HG02973 (cell line): Measurements from ENCODE around the gene LTBP1.
"Not testable (repeated sequence)": the region's sequence is repeated elsewhere in the genome, so short reads cannot be mapped to it uniquely, and the experiment has no call there.

Experiments
- ATAC-seq: cut with Tn5 transposase; IDR thresholded peaks from one replicate; pipeline ENCODE4 v1.9.1; 2021; ENCODE audit warnings: moderate library complexity; ENCODE audit not compliant: unreplicated experiment

Gene LTBP1

DNA sequence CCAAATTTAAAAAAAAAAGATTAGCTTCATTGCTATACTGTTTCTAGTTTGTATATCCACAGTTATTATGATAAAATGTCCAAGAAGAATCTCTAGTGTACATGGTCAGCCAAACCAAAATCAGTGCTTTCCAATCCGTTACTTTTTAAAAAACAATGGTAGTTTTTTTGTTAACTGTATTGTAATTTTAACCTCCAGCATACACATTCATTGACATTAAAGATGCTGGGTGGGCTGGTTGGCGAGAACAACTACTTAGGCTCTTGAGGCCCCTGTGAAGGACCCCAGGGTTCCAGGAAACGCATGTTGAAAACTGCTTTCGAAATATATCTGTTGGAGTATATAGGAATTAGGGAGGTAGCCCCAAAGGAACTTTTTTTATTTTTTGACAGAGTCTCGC is 422.4 kb downstream of the LTBP1 start:
- no peak for ATAC-seq

DNA sequence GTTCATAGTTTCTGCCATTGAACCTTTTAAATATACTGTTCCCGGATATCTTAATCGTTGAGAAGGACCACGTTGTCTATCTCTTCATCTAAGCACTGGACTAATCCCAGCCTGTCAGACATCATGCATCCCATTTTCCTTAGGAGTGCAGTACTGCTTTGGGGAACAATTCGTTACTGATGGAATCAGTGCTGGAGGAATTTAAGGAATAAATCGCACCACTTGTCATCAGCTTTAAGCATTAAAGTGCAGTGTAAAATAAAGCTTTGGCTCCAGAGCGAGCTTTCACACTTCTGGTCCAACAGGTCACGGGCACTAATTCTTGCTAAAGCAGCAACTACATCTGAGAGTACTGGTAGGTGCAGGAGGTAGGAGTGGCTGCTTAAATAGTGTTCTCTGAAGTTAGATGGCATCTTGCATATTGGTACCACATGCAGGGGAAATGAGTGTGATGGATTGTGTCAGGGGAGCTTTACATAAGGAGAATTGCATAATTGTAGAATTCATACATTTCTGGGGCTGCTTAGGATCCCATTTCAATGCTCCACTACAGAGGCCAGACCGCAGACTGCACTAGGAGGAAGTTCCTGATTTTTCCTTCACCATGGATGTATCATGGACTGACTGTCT is 424.0 kb downstream of the LTBP1 start:
- ATAC-seq, result no peak

- ATAC-seq, result no peak
These were observed 424.7 kb downstream of the LTBP1 start for GRCh38 chr2:33371304-33372090.

- ATAC-seq, result no peak
These were observed 426.3 kb downstream of the LTBP1 start for GRCh38 chr2:33372940-33373553.

DNA sequence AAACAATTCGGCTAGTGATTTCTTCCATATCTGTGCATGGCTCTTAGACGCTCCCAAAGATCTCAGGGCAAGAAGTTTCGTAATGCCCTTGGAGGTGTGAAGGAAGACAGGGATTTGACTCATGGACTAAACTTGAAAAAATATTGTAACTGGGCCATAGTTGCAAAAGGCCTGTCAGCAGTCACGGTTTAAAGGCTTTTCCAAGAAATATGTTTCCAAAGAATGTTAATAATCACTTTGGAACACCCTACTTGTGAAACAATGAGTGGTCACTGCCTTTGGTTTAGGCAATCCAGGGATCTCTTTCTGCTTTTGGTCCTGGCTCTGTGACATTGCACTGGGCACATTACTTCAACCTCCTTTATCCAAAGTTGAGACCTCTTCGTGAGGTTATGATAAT is 427.2 kb downstream of the LTBP1 start:
- no peak for ATAC-seq

GRCh38 chr2:33375054-33375453 is 428.3 kb downstream of the LTBP1 start:
- no peak for ATAC-seq

GRCh38 chr2:33377048-33377447 is 430.3 kb downstream of the LTBP1 start:
- ATAC-seq, result no peak

- no peak for ATAC-seq
These were observed 431.9 kb downstream of the LTBP1 start for GRCh38 chr2:33378556-33379210.

- no peak for ATAC-seq
These were observed 433.4 kb downstream of the LTBP1 start for GRCh38 chr2:33380001-33380609.

GRCh38 chr2:33380719-33381118 is 434.0 kb downstream of the LTBP1 start:
- ATAC-seq, result no peak

DNA sequence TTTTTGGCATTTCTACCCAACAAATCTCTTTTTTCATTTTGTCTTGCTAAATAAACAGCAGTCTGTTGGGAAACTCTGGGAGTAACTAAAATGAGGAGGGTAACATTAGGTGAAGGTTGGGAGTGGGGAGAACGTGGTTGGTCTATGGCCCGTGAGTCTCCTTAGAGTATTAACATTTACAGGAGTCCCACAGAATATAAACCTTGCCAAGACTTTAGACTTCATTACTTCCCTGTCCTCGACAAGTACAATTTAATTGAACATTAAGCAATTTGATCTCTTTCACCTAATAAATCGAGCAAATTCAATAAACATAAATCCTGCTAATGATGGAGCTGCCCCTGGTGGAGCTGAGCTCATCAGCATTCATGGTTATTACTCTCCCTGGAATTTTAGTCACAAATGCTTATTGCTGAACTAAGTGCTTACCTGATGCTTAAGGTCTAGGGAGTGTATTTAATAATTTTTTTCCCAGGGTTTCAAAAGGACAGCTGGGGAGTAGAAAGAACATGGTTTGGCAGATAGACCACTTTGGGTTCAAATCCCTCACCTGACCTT is 434.6 kb downstream of the LTBP1 start:
- ATAC-seq, result no peak

DNA sequence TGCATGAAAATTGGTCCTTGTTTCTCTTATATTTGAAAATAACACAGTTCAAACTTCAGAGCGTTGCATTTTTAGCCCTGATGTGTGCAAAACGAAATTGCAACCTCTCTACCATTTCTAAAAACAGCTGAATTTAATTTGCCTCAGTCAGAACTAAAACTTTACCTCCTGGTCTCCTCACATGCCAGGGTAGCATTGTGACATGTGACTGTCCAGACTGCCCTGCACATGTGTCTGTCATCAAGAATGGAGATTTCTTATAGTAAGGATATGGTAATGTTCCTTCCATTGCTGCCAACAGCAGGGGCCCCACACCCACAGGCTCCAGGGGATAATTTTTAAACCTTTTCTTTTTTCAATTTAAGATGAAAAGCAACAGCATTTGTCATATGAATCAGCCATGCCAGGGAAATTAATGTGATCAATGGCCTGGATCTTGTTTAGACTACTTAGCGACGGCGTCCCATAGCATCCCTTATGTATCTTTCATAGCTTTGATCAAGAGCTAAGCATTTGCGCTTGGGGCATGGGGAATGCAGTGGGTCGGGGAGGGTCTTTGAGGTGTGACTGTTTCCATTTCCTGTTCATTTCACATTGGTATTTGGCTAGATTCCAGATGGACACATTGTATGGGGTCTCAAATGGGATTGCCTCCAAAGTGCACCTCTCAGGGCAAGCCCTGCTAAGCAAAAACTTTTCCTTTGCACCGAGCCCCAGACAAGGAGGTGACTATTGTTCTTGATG is 437.3 kb downstream of the LTBP1 start:
- no peak for ATAC-seq

DNA sequence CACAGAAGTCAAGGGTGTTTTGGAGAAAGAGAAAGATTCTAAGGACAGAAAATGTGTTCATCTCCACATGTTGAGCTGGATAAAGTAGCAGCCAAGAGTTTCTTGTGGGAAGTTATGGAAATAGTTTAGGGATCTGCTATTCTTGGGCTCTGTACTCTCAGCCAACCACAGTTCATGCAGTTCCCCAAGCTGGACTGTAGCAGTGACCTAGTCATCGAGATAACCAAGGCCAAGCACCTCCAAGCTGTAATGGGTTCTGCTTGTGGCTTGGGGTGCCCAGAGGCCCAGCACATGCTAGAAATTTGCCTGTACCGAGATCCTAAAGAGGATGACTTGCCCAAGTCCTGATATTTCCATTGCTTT is 437.8 kb downstream of the LTBP1 start:
- no peak for ATAC-seq

- ATAC-seq, result no peak
These were observed 442.2 kb downstream of the LTBP1 start for GRCh38 chr2:33388996-33389395.

DNA sequence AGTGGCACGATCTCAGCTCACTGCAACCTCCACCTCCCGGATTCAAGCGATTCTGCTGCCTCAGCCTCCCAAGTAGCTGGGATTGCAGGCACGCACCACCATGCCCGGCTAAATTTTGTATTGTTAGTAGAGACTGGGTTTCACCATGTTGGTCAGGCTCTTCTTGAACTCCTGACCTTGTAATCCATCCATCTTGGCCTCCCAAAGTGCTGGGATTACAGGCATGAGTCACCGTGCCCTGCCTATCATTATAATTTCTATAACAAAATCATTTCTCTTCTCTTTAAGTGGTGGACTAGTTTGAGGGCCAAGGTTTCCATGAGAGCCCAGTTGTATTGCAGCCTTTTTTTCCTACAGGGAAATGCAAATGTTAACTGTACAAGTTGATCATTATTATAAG is 442.9 kb downstream of the LTBP1 start:
- ATAC-seq, result not testable (repeated sequence)

GRCh38 chr2:33391529-33392255 is 444.9 kb downstream of the LTBP1 start:
- ATAC-seq, result no peak

GRCh38 chr2:33392366-33392765 is 445.6 kb downstream of the LTBP1 start:
- ATAC-seq, result no peak

GRCh38 chr2:33395034-33395433 is 448.3 kb downstream of the LTBP1 start:
- no peak for ATAC-seq

DNA sequence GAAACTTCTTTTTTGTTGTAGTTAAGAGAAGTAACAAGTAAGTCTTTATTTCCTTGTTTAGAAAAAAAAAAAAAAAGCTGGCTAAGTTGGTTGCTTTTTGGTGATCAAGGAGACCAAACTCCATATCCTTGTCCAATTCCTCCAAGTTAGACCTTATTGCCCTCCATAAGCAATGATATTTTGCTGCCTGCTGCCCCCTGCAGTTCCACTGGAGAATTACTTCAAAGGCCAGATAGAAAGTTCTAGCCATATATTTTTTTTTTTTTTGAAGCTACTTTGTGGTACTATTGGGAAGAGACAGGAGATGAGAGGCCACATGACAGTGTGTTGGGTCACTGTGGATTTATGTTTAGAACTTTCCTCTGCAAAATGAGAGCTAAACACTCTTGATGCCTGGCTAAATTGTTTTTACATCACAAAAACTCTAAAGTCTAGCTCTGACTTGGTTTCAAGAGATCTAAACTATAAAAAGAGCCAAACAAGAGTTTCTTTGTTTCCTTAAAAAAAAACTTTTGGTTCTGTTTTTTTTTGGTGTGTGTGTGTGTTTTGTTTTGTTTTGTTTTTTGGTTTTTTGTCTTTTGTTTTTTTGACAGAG is 449.0 kb downstream of the LTBP1 start:
- ATAC-seq, result no peak
